ENCODE data around the gene NELFA.
"Not testable (repeated sequence)": the region's sequence is repeated elsewhere in the genome, so short reads cannot be mapped to it uniquely, and the experiment has no call there.

The NELFA gene

GRCh38 chr4:1993718-1994516 lies 14.9 kb downstream of the NELFA start:
- DNase-seq, result not testable (repeated sequence)

- DNase-seq, result no peak
These were observed 15.6 kb downstream of the NELFA start for GRCh38 chr4:1993169-1993516.

- no peak for DNase-seq
These were observed 16.2 kb downstream of the NELFA start for GRCh38 chr4:1992468-1993168.

GRCh38 chr4:1991596-1992434 lies 17.0 kb downstream of the NELFA start:
- DNase-seq, result no peak

GRCh38 chr4:1991087-1991486 lies 17.7 kb downstream of the NELFA start:
- DNase-seq, result no peak

- DNase-seq, result no peak
These were observed 18.1 kb downstream of the NELFA start for GRCh38 chr4:1990676-1991075.

- DNase-seq, result no peak
These were observed 18.5 kb downstream of the NELFA start for GRCh38 chr4:1990348-1990645.

GRCh38 chr4:1989533-1990347 lies 19.0 kb downstream of the NELFA start:
- no peak for DNase-seq

- DNase-seq, result no peak
These were observed 20.4 kb downstream of the NELFA start for GRCh38 chr4:1988327-1988724.

- no peak for DNase-seq
These were observed 20.9 kb downstream of the NELFA start for GRCh38 chr4:1987721-1988326.

- no peak for DNase-seq
These were observed 21.5 kb downstream of the NELFA start for GRCh38 chr4:1987296-1987695.

- no peak for DNase-seq
These were observed 22.1 kb downstream of the NELFA start for GRCh38 chr4:1986578-1987210.

- DNase-seq, result no peak
These were observed 22.8 kb downstream of the NELFA start for GRCh38 chr4:1985780-1986577.

- no peak for DNase-seq
These were observed 23.5 kb downstream of the NELFA start for GRCh38 chr4:1985294-1985693.

- no peak for DNase-seq
These were observed 24.2 kb downstream of the NELFA start for GRCh38 chr4:1984406-1985191.

GRCh38 chr4:1983846-1984405 lies 24.8 kb downstream of the NELFA start:
- no peak for DNase-seq

GRCh38 chr4:1983053-1983845 lies 25.5 kb downstream of the NELFA start:
- no peak for DNase-seq

GRCh38 chr4:1982124-1983052 lies 26.4 kb downstream of the NELFA start:
- DNase-seq, result peak; percentile 42

All from hematopoietic multipotent progenitor cell treated with erythropoietin and hydrocortisone succinate and interleukin-3 and kit ligand, for 6 days (in vitro differentiated cells).